ENCODE measurements around the gene TASP1. TPM values are rescaled to one million over a fixed set of nuclear protein-coding genes. Genes with fewer than 3 reads are reported as not detected.

The TASP1 gene
- total RNA-seq, 2 donors from 2014 or later = 15.8 to 16.6 TPM

DNA sequence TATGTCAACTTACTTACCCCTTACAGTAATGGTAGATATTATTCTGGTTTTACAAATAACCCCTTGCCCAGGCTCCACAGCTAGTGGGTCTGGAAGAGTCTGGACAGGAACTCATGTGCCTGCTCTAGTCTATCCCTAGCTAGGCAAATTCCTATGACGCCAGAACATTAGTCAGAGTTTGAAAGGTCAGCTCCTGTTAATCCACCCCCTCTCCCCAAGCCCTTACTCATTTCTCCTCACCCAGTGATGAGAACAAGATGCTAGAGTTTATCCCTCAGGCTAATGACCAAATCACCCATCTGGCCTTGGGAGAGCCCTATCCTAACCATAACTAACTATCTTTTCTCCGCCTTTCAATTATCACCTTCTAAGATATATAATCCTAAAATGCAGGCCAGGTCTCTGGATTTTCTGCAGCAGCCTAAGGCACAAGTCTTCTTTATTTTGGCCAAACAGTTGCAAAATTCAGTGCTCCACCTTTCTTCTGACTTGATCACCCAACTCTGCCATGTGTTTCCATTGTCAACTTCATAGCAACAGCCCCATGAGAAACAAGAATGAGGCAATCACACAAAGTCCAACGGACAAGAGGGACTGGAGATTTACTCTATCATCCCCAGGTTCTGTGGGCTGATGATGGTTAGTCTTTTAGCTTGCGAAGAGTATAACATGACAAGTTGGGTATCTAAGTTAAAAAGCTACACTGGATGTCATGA, 113.3 kb downstream of the TASP1 start:
- Mint-ChIP-seq H3K36me3 (ENCODE audit: low read depth) (peaks cover 31% of the 10 kb centered on the region), H3K27ac (no peak overlapping the region), H3K4me3 (no peak overlapping the region), H3K9me3 (peaks cover 2% of the 10 kb centered on the region), H3K4me1 (no peaks in the 10 kb centered on the region), H3K27me3 (ENCODE audit: insufficient read depth) (no peaks in the 10 kb centered on the region)
- H3K9me3 ChIP-seq (ENCODE audit: control insufficient read depth, low read length) = no peaks in the 10 kb centered on the region
- no peaks in the 10 kb centered on the region for H3K4me1 ChIP-seq (ENCODE audit: control insufficient read depth, insufficient read depth, low read length)
- H3K27ac ChIP-seq (ENCODE audit: low read depth, low read length) = no peak overlapping the region
- WGBS, 2 experiments (ENCODE audit: insufficient coverage in 1 of 2, insufficient read length in 1 of 2) = 93 to 96% methylated on average over 3 to 4 of the region's 4 CpGs
- no peak overlapping the region for H3K9ac ChIP-seq (ENCODE audit: extremely low read depth, low read length, poor library complexity, severe bottlenecking)
- no peak for DNase-seq
- no peak overlapping the region for H3K4me3 ChIP-seq (ENCODE audit: low read length)
- H3K36me3 ChIP-seq (ENCODE audit: control insufficient read depth, insufficient read depth, low read length) = peaks cover 16% of the 10 kb centered on the region
- TF ChIP-seq, protein P1, sequence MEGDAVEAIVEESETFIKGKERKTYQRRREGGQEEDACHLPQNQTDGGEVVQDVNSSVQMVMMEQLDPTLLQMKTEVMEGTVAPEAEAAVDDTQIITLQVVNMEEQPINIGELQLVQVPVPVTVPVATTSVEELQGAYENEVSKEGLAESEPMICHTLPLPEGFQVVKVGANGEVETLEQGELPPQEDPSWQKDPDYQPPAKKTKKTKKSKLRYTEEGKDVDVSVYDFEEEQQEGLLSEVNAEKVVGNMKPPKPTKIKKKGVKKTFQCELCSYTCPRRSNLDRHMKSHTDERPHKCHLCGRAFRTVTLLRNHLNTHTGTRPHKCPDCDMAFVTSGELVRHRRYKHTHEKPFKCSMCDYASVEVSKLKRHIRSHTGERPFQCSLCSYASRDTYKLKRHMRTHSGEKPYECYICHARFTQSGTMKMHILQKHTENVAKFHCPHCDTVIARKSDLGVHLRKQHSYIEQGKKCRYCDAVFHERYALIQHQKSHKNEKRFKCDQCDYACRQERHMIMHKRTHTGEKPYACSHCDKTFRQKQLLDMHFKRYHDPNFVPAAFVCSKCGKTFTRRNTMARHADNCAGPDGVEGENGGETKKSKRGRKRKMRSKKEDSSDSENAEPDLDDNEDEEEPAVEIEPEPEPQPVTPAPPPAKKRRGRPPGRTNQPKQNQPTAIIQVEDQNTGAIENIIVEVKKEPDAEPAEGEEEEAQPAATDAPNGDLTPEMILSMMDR (conservative IDR thresholded peaks at IDR 0.05) = no peak
- no peaks in the 10 kb centered on the region for H3K27me3 ChIP-seq (ENCODE audit: control insufficient read depth, insufficient read depth, low read length, poor library complexity, severe bottlenecking)

DNA sequence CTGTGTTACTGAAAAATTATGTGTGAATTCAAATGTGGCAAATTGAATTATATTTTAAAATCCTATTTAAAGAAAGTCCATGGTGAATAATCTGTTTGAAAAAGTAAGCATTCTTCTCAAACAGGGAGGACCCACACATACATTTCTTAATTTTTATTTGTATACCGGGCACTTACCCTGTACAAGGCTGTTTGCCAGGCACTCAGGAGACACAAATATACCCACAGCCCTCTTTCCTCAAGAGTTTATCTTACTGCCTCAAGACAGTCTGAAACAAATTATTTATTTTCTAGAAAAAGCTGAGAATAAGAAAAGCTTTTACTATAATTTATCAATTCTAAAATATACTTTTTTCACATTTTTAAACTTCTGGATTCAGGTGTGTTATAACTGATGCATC, 114.4 kb downstream of the TASP1 start:
- Histone ChIP-seq H3K9me3 (ENCODE audit: control insufficient read depth, low read length) (no peaks in the 10 kb centered on the region), H3K9ac (ENCODE audit: extremely low read depth, low read length, poor library complexity, severe bottlenecking) (no peak overlapping the region), H3K27ac (ENCODE audit: low read depth, low read length) (no peak overlapping the region), H3K4me3 (ENCODE audit: low read length) (no peak overlapping the region), H3K36me3 (ENCODE audit: control insufficient read depth, insufficient read depth, low read length) (peaks cover 16% of the 10 kb centered on the region), H3K4me1 (ENCODE audit: control insufficient read depth, insufficient read depth, low read length) (no peaks in the 10 kb centered on the region), H3K27me3 (ENCODE audit: control insufficient read depth, insufficient read depth, low read length, poor library complexity, severe bottlenecking) (no peaks in the 10 kb centered on the region)
- peaks cover 2% of the 10 kb centered on the region for H3K9me3 Mint-ChIP-seq
- no peaks in the 10 kb centered on the region for H3K27me3 Mint-ChIP-seq (ENCODE audit: insufficient read depth)
- WGBS, 2 experiments (ENCODE audit: insufficient coverage in 1 of 2, insufficient read length in 1 of 2) = 83% methylated on average over 1 of the region's 1 CpG; no CpG with 5 or more reads in 1 of the 2 experiments
- H3K4me3 Mint-ChIP-seq = no peak overlapping the region
- TF ChIP-seq, protein P1 (conservative IDR thresholded peaks at IDR 0.05) = no peak
- DNase-seq = no peak
- H3K36me3 Mint-ChIP-seq (ENCODE audit: low read depth) = peaks cover 31% of the 10 kb centered on the region
- H3K27ac Mint-ChIP-seq = no peak overlapping the region
- H3K4me1 Mint-ChIP-seq = no peaks in the 10 kb centered on the region

DNA sequence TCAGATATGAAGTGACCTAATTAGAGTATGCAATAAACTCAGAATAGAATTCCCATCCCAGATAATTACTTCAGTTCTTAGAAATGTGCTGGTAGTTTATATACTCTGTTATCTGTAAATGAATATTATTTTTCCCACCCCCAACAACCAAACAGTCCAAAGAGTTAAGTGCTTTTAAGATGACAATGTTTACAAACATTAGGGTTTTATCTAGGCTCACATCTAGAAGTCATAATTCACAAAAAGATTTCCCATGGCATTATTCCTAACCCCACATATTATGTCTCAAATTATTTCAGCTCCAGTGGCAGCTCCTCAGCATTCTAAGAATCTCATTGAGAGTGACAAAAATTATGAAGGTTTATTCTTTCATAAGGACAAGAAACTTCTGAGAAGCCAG, 120.9 kb downstream of the TASP1 start:
- Mint-ChIP-seq H3K27ac (no peak overlapping the region), H3K4me1 (no peaks in the 10 kb centered on the region), H3K36me3 (ENCODE audit: low read depth) (peaks cover 30% of the 10 kb centered on the region), H3K9me3 (peaks cover 4% of the 10 kb centered on the region), H3K27me3 (ENCODE audit: insufficient read depth) (no peaks in the 10 kb centered on the region), H3K4me3 (no peak overlapping the region)
- Histone ChIP-seq H3K9ac (ENCODE audit: extremely low read depth, low read length, poor library complexity, severe bottlenecking) (no peak overlapping the region), H3K27ac (ENCODE audit: low read depth, low read length) (no peak overlapping the region), H3K4me3 (ENCODE audit: low read length) (no peak overlapping the region), H3K4me1 (ENCODE audit: control insufficient read depth, insufficient read depth, low read length) (no peaks in the 10 kb centered on the region), H3K36me3 (ENCODE audit: control insufficient read depth, insufficient read depth, low read length) (peaks cover 14% of the 10 kb centered on the region), H3K27me3 (ENCODE audit: control insufficient read depth, insufficient read depth, low read length, poor library complexity, severe bottlenecking) (no peaks in the 10 kb centered on the region), H3K9me3 (ENCODE audit: control insufficient read depth, low read length) (peaks cover 4% of the 10 kb centered on the region)
- TF ChIP-seq, protein P1 (conservative IDR thresholded peaks at IDR 0.05) = no peak
- DNase-seq = no peak

Measured in endodermal cell (in vitro differentiated cells).